Psoas muscle (tissue), 8 donors: ENCODE results near the gene PRKCD. TPM values are rescaled to one million over a fixed set of nuclear protein-coding genes. Genes with fewer than 3 reads are reported as not detected.

Experiments used
- ATAC-seq, 4 donors: fragments of 200-7000 bp; cut with Tn5 transposase; one replicate each; pipeline ENCODE4 v1.9.1; 2020; ENCODE audit warnings: moderate library complexity in 3 of 4, mild to moderate bottlenecking in 2 of 4
- DNase-seq, 2 donors: peaks; one replicate each; pipeline ENCODE4 v3.0.0-alpha.2; 2020
- H3K27ac ChIP-seq: fragments of 200-600 bp; one replicate; pipeline ENCODE4 v1.8.0; 2022
- H3K27me3 ChIP-seq, 3 donors: fragments of 200-600 bp in 1 of 3; one replicate each; pipeline versions ENCODE4 v1.6.1 to v1.8.0; 2013 to 2022; ENCODE audit warnings: low read length in 2 of 3, mild to moderate bottlenecking in 2 of 3, moderate library complexity in 1 of 3; ENCODE audit not compliant: insufficient read depth in 3 of 3
- H3K36me3 ChIP-seq, 2 donors: fragments of 200-600 bp in 1 of 2; one replicate each; pipeline versions ENCODE4 v1.6.1 to v1.8.0; 2013 to 2022; ENCODE audit warnings: low read depth in 1 of 2, mild to moderate bottlenecking in 1 of 2, moderate library complexity in 1 of 2; ENCODE audit not compliant: insufficient read depth in 1 of 2
- H3K4me1 ChIP-seq: fragments of 200-600 bp; one replicate; pipeline ENCODE4 v1.8.0; 2022
- H3K4me3 ChIP-seq: fragments of 200-600 bp; one replicate; pipeline ENCODE4 v1.8.0; 2022; ENCODE audit warnings: mild to moderate bottlenecking
- H3K9me3 ChIP-seq: fragments of 200-600 bp; one replicate; pipeline ENCODE4 v1.8.0; 2022
- WGBS, 3 donors: extraction: QIAGEN DNeasy Blood & Tissue Kit; methylation state at CpG; one replicate each; pipeline versions ENCODE4 v1.1.6 to v1.1.7; 2013; 5-methylcytosine and 5-hydroxymethylcytosine counted together
- intact Hi-C, 2 donors: fragments of 100-400 bp; cut with DNase I; formaldehyde crosslinking; loops; one replicate each; pipeline versions ENCODE4 v1.11.0 to v1.14.2; 2022
- polyA plus RNA-seq, 3 donors: library from polyadenylated mRNA; stranded (reverse); fragments of 200-250 nt; gene quantifications; one replicate each; pipeline ENCODE4 v1.2.3, GENCODE V29; 2013
- total RNA-seq, 4 donors: library from RNA; stranded (reverse); fragmentation: NEBNext Ultra II Directional in 2 of 4; extraction: Animal tissue kit (Norgen Biotek cat#: 25700) in 2 of 4; gene quantifications; one replicate each; pipeline versions ENCODE4 v1.2.1 to v1.2.4, GENCODE V29; 2021 to 2023
- TF ChIP-seq, protein P1 (sequence below): fragments of 200-600 bp; IDR thresholded peaks from one replicate; pipeline ENCODE4 v1.8.0; 2022; ENCODE audit warnings: antibody characterized with exemption
- donor health status: healthy with polysubstance abuse.
- donor health status: DM: no; HTN: no; CAD: no; lungs with moderate emphysema.
- donor health status: Bipolar disorder and iron deficiency.
- donor health status: healthy.
- donor health status: DM: yes; HTN: yes; CAD: no.
- donor health status: DM: no; HTN: no; CAD: no.
- donor health status: DM: no; HTN: no; CAD: no.
- donor health status: DM: yes; HTN: yes; CAD: no.

Gene PRKCD
- total and polyA plus RNA-seq, 7 donors, result 3.2 to 8.4 (median 4.4) TPM

GRCh38 chr3:53202331-53203015 lies 41.5 kb downstream of the PRKCD start:
- no peaks in the 10 kb centered on the region for H3K4me1 ChIP-seq
- TF ChIP-seq, protein P1, sequence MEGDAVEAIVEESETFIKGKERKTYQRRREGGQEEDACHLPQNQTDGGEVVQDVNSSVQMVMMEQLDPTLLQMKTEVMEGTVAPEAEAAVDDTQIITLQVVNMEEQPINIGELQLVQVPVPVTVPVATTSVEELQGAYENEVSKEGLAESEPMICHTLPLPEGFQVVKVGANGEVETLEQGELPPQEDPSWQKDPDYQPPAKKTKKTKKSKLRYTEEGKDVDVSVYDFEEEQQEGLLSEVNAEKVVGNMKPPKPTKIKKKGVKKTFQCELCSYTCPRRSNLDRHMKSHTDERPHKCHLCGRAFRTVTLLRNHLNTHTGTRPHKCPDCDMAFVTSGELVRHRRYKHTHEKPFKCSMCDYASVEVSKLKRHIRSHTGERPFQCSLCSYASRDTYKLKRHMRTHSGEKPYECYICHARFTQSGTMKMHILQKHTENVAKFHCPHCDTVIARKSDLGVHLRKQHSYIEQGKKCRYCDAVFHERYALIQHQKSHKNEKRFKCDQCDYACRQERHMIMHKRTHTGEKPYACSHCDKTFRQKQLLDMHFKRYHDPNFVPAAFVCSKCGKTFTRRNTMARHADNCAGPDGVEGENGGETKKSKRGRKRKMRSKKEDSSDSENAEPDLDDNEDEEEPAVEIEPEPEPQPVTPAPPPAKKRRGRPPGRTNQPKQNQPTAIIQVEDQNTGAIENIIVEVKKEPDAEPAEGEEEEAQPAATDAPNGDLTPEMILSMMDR, result no peak
- no peaks in the 10 kb centered on the region for H3K27me3 ChIP-seq
- ATAC-seq (no peak), DNase-seq (no peak)
- intact Hi-C loops, result no loop called here
- H3K36me3 ChIP-seq, result no peaks in the 10 kb centered on the region
- WGBS, 3 donors, result 66 to 71% (median 67%) methylated on average over 14 of the region's 14 CpGs
- H3K4me3 ChIP-seq, result no peak overlapping the region
- no peaks in the 10 kb centered on the region for H3K9me3 ChIP-seq
- H3K27ac ChIP-seq, result no peak overlapping the region

DNA sequence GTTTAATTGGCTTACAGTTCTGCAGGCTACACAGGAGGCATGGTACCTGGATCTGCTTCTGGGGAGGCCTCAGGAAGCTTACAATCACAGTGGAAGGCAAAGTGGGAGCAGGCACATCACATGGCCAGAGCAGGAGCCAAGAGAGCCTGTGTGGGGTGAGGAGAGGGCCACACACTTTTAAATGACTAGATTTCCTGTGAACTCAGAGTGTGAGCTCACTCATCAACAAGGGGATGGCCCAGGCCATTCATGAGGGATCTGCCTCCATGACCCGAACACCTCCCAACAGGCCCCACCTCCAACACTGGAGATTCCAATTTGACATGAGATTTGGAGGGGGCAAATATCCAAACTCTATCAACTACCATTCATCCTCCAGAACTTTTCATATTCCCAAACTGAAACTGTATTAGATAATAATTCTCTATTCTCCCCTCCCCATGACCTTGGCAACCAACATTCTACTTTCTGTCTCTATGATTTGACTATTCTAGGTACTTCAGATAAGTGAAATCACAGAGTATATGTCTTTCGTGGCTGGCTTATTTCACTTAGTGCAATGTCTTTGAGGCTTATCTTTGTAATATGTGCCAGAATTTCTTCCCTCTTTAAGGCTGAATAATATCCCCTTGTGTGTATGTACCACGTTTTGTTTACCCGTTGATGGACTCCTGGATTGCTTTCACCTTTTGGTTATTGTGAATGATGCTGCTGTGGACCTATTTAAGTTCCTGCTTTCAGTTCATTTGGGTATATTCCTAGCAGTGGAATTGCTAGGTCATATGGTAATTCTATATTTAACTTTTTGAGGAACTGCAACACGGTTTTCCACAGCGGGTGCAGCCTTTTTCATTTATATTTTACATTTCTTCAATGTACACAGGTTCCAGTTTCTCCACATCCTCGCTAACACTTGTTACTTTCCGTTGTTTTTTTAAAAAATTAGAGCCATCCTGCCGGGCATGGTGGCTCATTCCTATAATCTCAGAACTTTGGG lies 51.0 kb downstream of the PRKCD start:
- DNase-seq, result no peak
- H3K27me3 ChIP-seq, result no peaks in the 10 kb centered on the region
- TF ChIP-seq, protein P1, result no peak
- ATAC-seq, result no peak
- no peaks in the 10 kb centered on the region for H3K4me1 ChIP-seq
- H3K9me3 ChIP-seq, result peaks cover 6% of the 10 kb centered on the region
- no peak overlapping the region for H3K27ac ChIP-seq
- H3K36me3 ChIP-seq, result no peaks in the 10 kb centered on the region
- H3K4me3 ChIP-seq, result no peak overlapping the region
- WGBS, 3 donors, result 74 to 80% (median 78%) methylated on average over 9 of the region's 9 CpGs
- intact Hi-C loops, result no loop called here

GRCh38 chr3:53213276-53213675 lies 52.3 kb downstream of the PRKCD start:
- WGBS, 3 donors, result 89 to 94% (median 94%) methylated on average over 7 of the region's 7 CpGs
- DNase-seq, result no peak
- intact Hi-C loops, result no loop called here

GRCh38 chr3:53215816-53216215 lies 54.8 kb downstream of the PRKCD start:
- Histone ChIP-seq H3K4me3 (no peak overlapping the region), H3K27ac (no peak overlapping the region), H3K4me1 (no peaks in the 10 kb centered on the region), H3K9me3 (no peaks in the 10 kb centered on the region), H3K27me3 (no peaks in the 10 kb centered on the region), H3K36me3 (no peaks in the 10 kb centered on the region)
- intact Hi-C loops, result no loop called here
- DNase-seq, result no peak
- ATAC-seq, result no peak
- TF ChIP-seq, protein P1, result no peak
- WGBS, 3 donors, result 62 to 71% (median 70%) methylated on average over 2 of the region's 2 CpGs

More at GRCh38 chr3:53213276-53213675, 52.3 kb downstream of the PRKCD start:
- Histone ChIP-seq H3K4me3 (no peak overlapping the region), H3K4me1 (no peaks in the 10 kb centered on the region), H3K36me3 (no peaks in the 10 kb centered on the region), H3K27me3 (no peaks in the 10 kb centered on the region), H3K9me3 (peaks cover 6% of the 10 kb centered on the region), H3K27ac (no peak overlapping the region)
- ATAC-seq, result no peak
- TF ChIP-seq, protein P1, result no peak
